ENCODE measurements around the gene FER. TPM values are rescaled to one million over a fixed set of nuclear protein-coding genes. Genes with fewer than 3 reads are reported as not detected.

FER gene
- total and polyA plus RNA-seq, 9 of the 15 experiments (the other 6 are each of a cell fraction or from before 2014, with no cell fraction given): 6.7 to 18.2 (median 8.9) TPM

DNA sequence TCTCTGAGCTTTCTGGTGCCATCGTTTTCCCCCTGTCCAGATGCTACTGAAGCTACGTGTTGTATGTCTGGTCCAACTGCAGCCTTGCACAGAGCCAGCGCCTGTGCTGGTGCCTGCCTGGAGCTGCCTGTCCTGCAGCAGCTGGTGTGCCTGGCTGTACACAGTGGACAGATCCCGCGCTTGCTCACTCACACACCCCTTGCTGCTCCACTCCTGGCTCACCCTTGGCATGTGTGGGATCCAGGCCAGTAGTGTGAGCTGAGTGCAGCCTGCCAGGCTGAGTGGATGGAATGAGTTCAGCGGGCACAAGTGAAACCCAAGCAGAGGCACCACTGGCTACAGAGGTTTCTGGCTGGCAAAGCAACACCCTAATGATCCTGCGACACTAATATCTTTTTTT lies 40.4 kb downstream of the FER start:
- Histone ChIP-seq H3K4me3 (no peak overlapping the region), H2AFZ (ENCODE audit: low read depth, low read length) (no peak overlapping the region), H3K9me3 (replicated peaks; ENCODE audit: control insufficient read depth, insufficient read depth, low read depth, low read length) (peaks cover 2% of the 10 kb centered on the region; the same call in 1 of the 2 replicates), H4K20me1 (replicated peaks; ENCODE audit: control insufficient read depth, insufficient read depth, low read length) (no peaks in the 10 kb centered on the region), H3K27ac (ENCODE audit: extremely low read depth, low read depth, low read length) (no peak overlapping the region), H3K4me2 (ENCODE audit: insufficient read depth, low read length) (no peak overlapping the region), H3K9me1 (ENCODE audit: control insufficient read depth, insufficient read depth, low read length) (no peaks in the 10 kb centered on the region), H3K79me2 (ENCODE audit: control insufficient read depth, insufficient read depth, low read length) (no peaks in the 10 kb centered on the region), H3K4me1 (replicated peaks in 1 of 2; ENCODE audit: control insufficient read depth in 2 of 2, insufficient read depth in 2 of 2, low read length in 2 of 2) (peaks cover 0 to 9% of the 10 kb centered on the region in 2 experiments; a peak in 2 of 5 replicates), H3K36me3 (ENCODE audit: control insufficient read depth, insufficient read depth, low read length) (no peaks in the 10 kb centered on the region), H3K27me3 (ENCODE audit: control insufficient read depth in 2 of 2, insufficient read depth in 2 of 2, low read length in 2 of 2) (no peaks in the 10 kb centered on the region), H3K9ac (ENCODE audit: insufficient read depth in 1 of 2, low read depth in 2 of 2, low read length in 2 of 2) (peak overlapping the region in 1 of 2 experiments; percentile 35; a peak in 2 of 4 replicates)
- BruUV-seq (replicated peaks): no TSS peak
- TF ChIP-seq, protein P1, sequence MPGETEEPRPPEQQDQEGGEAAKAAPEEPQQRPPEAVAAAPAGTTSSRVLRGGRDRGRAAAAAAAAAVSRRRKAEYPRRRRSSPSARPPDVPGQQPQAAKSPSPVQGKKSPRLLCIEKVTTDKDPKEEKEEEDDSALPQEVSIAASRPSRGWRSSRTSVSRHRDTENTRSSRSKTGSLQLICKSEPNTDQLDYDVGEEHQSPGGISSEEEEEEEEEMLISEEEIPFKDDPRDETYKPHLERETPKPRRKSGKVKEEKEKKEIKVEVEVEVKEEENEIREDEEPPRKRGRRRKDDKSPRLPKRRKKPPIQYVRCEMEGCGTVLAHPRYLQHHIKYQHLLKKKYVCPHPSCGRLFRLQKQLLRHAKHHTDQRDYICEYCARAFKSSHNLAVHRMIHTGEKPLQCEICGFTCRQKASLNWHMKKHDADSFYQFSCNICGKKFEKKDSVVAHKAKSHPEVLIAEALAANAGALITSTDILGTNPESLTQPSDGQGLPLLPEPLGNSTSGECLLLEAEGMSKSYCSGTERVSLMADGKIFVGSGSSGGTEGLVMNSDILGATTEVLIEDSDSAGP (CRISPR knock-in tag; IDR thresholded peaks at IDR 0.05): no peak
- TF ChIP-seq, protein P2, sequence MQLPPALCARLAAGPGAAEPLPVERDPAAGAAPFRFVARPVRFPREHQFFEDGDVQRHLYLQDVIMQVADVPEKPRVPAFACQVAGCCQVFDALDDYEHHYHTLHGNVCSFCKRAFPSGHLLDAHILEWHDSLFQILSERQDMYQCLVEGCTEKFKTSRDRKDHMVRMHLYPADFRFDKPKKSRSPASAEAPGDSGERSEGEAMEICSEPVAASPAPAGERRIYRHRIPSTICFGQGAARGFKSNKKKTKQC (CRISPR knock-in tag; IDR thresholded peaks at IDR 0.05): no peak
- no peak for TF ChIP-seq FOXK1 (CRISPR knock-in tag; IDR thresholded peaks at IDR 0.05; ENCODE audit: borderline replicate concordance)
- no peak for TF ChIP-seq RFX1 (IDR thresholded peaks at IDR 0.05)
- no peak for TF ChIP-seq KLF13 (tag; IDR thresholded peaks at IDR 0.05; ENCODE audit: borderline replicate concordance, low read depth)
- FAIRE-seq: no peak
- ChIA-PET POLR2A (interaction anchor here (0.6 kb wide), 1 partner anchor 8 kb away, joined by 3 read pairs; no protein-coding TSS in a partner anchor), CTCF (ENCODE audit: low intra/inter-chr PET ratio) (no interaction called here)
- in situ Hi-C loops (cut with MboI): no loop called here
- 39% methylated on average over 5 of the region's 7 CpGs for WGBS (ENCODE audit: insufficient coverage, low coverage, missing lambda C conversion rate)
- ATAC-seq: 0 out of 3 replicates have a peak, but pooled peaks have one; percentile 32
- DNase-seq (ENCODE audit: extremely low read depth in 1 of 4, low spot score in 3 of 4): no peak
- intact Hi-C loops (cut with micrococcal nuclease): no loop called here
